ENCODE measurements around the gene NPDC1. TPM values are rescaled to one million over a fixed set of nuclear protein-coding genes. Genes with fewer than 3 reads are reported as not detected.

Gene NPDC1
- polyA plus RNA-seq, 2 of the 4 experiments (the other 2 are of a cell fraction): 12.7 to 40.6 TPM

DNA sequence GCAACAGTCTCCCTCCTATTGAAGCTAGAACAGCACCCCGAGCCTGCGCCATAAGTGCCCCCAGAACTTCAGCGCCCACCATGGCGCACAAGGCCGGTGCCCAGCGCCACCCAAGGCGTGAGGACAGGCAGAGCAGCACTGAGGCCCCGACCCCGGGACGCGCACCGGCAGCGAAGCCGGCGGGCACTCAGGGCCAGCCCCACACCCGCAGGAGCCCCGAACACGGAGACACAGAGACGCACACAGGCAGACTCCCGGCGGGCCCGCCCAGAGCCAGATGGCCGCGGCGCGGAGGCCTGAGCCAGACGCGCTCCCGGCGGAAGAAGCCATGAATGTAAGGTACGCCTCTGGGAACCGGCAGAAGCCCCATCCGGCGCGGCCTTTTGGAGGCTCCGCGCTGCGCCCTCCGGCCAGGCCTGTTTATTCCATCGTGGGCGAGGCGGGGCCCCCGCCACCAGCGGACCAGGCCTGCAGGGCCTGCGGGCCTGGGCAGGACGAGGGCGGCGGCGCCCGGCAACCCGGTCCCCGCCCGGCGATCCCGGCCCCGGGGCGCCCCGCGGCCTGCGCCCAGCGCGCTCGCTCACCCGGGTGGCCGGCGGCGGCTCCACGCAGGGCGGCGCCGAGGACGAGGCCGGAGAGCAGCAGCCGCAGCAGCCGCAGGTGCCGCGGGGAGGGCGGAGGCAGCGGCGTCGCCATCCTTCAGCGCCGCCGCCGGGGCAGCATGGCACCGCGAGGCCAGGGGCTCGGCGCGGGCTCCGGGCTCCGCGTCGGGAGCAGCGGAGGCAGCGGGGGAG is 486 bp downstream of the NPDC1 start:
- peak overlapping the region; percentile 98 for H3K4me2 ChIP-seq
- 13% methylated on average over 30 of the region's 96 CpGs for WGBS (ENCODE audit: missing lambda C conversion rate)
- DNase-seq (ENCODE audit: low read depth in 1 of 2, low spot score in 1 of 2): no peak
- ChIA-PET CTCF (interaction anchor here (0.9 to 15.7 kb wide), 18 partner anchors 10 to 257 kb away, joined by 3 to 656 read pairs (median 6); partner anchors contain the start of genes ABCA2, C8G, FBXW5 and RNF224), POLR2A (interaction anchor here (1.2 kb wide), 1 partner anchor 25 kb away, joined by 4 read pairs; the partner anchor contains the start of gene SAPCD2)
- no peak for FAIRE-seq
- ATAC-seq: peak; percentile 19 to 31
- peaks cover 15% of the 10 kb centered on the region for H3K4me1 ChIP-seq
- no peaks in the 10 kb centered on the region for H3K9me3 ChIP-seq
- H3K27ac ChIP-seq: peak overlapping the region; percentile 77 to 92
- H3K4me3 ChIP-seq: peak overlapping the region; percentile 71
- peak in 1 of 2 experiments; percentile 49; a peak in 1 of 5 replicates for TF ChIP-seq JUN (IDR thresholded peaks at IDR 0.05)
- TF ChIP-seq, protein P1, sequence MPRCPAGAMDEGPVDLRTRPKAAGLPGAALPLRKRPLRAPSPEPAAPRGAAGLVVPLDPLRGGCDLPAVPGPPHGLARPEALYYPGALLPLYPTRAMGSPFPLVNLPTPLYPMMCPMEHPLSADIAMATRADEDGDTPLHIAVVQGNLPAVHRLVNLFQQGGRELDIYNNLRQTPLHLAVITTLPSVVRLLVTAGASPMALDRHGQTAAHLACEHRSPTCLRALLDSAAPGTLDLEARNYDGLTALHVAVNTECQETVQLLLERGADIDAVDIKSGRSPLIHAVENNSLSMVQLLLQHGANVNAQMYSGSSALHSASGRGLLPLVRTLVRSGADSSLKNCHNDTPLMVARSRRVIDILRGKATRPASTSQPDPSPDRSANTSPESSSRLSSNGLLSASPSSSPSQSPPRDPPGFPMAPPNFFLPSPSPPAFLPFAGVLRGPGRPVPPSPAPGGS (IDR thresholded peaks at IDR 0.05): no peak

DNA sequence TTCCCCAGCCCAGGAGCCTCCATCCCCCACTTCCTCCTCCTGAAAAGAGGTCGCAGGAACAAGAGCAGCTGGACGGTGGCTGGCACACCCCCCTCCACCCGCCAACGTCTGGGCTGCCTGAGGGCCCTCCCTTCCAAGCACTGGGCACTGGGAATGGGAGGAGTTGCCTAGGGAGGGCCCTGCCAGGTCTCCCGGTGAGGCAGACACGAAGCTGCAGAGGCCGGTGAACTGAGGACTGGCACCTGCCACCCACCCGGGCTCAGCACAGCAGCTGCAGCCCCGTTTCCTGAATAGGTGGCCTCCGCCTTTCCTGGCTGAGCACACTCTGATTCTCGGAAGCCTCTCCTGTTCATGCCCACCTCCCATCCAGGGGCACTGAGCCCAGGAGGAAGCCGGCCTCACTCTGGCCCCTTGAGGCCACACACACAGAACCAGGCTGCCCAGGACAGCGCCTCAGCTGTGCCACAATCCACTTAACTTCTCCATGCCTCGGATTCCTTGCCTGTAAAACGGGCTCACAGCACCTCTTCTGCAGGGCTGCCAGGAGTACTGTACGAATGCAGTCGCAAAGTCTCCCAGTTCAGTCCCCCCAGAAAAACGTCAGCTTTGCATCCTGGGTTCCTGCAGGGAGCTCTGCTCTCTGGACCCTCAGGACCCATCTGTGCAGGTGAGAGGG is 1.3 kb downstream of the NPDC1 start:
- H3K4me2 ChIP-seq: peak overlapping the region; percentile 98
- peak overlapping the region in 1 of 2 experiments; percentile 92; a peak in 4 of 6 replicates for H3K27ac ChIP-seq
- TF ChIP-seq FOSB (CRISPR knock-in tag; IDR thresholded peaks at IDR 0.05) (no peak), RCOR1 (IDR thresholded peaks at IDR 0.05; ENCODE audit: low read depth, low read length) (no peak)
- ATAC-seq: 0 out of 6 replicates have a peak, but pooled peaks of 1 of the 2 experiments have one; percentile 2
- no peaks in the 10 kb centered on the region for H3K9me3 ChIP-seq
- no peak for FAIRE-seq
- DNase-seq (ENCODE audit: low read depth in 1 of 2, low spot score in 1 of 2): no peak
- peak overlapping the region; percentile 71 for H3K4me3 ChIP-seq
- ChIA-PET POLR2A (no interaction called here), CTCF (interaction anchor here (0.6 to 12.7 kb wide), 11 partner anchors 9 to 97 kb away, joined by 3 to 207 read pairs (median 4); partner anchors contain the start of genes ABCA2 and SAPCD2)
- H3K4me1 ChIP-seq: peaks cover 15% of the 10 kb centered on the region
- 67% methylated on average over 14 of the region's 18 CpGs for WGBS (ENCODE audit: missing lambda C conversion rate)

DNA sequence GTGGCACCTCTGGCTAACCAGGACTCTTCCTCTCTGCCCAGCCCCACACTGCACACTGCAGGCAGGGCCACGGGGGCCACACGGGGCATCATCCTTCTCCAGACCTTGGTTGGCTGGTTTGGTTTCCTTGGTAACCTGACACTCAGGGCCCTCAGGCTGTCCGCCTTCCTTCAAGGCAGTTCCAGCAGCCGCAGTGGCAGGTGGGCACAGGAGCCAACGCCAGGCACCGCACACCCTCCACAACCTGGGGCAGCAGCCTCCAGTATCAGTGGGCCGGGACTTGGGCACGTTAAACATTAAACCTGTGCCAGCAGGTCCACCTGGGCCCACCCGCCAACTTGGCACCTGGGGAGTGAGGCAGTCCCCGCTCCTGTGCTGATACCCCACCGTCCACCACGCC is 1.9 kb downstream of the NPDC1 start:
- no peak for ATAC-seq
- ChIA-PET CTCF (interaction anchor here (0.8 to 12.7 kb wide), 6 partner anchors 9 to 46 kb away, joined by 3 to 207 read pairs (median 18); partner anchors contain the start of genes ABCA2 and SAPCD2), POLR2A (no interaction called here)
- no peak for FAIRE-seq
- Histone ChIP-seq H3K4me2 (peak overlapping the region; percentile 98), H3K9me3 (no peaks in the 10 kb centered on the region), H3K4me1 (peaks cover 15% of the 10 kb centered on the region), H3K27ac (no peak overlapping the region), H3K4me3 (no peak overlapping the region)
- 82% methylated on average over 12 of the region's 12 CpGs for WGBS (ENCODE audit: missing lambda C conversion rate)
- TF ChIP-seq GATA3 (IDR thresholded peaks at IDR 0.05; ENCODE audit: borderline replicate concordance): no peak
- TF ChIP-seq, protein P2, sequence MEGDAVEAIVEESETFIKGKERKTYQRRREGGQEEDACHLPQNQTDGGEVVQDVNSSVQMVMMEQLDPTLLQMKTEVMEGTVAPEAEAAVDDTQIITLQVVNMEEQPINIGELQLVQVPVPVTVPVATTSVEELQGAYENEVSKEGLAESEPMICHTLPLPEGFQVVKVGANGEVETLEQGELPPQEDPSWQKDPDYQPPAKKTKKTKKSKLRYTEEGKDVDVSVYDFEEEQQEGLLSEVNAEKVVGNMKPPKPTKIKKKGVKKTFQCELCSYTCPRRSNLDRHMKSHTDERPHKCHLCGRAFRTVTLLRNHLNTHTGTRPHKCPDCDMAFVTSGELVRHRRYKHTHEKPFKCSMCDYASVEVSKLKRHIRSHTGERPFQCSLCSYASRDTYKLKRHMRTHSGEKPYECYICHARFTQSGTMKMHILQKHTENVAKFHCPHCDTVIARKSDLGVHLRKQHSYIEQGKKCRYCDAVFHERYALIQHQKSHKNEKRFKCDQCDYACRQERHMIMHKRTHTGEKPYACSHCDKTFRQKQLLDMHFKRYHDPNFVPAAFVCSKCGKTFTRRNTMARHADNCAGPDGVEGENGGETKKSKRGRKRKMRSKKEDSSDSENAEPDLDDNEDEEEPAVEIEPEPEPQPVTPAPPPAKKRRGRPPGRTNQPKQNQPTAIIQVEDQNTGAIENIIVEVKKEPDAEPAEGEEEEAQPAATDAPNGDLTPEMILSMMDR (IDR thresholded peaks at IDR 0.05): no peak
- TF ChIP-seq MAFK (IDR thresholded peaks at IDR 0.05; ENCODE audit: partially characterized antibody): no peak
- TF ChIP-seq RARB (CRISPR knock-in tag; IDR thresholded peaks at IDR 0.05): no peak
- TF ChIP-seq HDAC2 (IDR thresholded peaks at IDR 0.05): no peak
- no peak for TF ChIP-seq HEYL (CRISPR knock-in tag; IDR thresholded peaks at IDR 0.05)
- no peak for TF ChIP-seq TFCP2L1 (CRISPR knock-in tag; IDR thresholded peaks at IDR 0.05)
- TF ChIP-seq FOXS1 (CRISPR knock-in tag; IDR thresholded peaks at IDR 0.05): no peak
- TF ChIP-seq EHF (CRISPR knock-in tag; IDR thresholded peaks at IDR 0.05): no peak
- TF ChIP-seq, protein P3, sequence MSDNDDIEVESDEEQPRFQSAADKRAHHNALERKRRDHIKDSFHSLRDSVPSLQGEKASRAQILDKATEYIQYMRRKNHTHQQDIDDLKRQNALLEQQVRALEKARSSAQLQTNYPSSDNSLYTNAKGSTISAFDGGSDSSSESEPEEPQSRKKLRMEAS (IDR thresholded peaks at IDR 0.05): no peak
- TF ChIP-seq, protein P4, sequence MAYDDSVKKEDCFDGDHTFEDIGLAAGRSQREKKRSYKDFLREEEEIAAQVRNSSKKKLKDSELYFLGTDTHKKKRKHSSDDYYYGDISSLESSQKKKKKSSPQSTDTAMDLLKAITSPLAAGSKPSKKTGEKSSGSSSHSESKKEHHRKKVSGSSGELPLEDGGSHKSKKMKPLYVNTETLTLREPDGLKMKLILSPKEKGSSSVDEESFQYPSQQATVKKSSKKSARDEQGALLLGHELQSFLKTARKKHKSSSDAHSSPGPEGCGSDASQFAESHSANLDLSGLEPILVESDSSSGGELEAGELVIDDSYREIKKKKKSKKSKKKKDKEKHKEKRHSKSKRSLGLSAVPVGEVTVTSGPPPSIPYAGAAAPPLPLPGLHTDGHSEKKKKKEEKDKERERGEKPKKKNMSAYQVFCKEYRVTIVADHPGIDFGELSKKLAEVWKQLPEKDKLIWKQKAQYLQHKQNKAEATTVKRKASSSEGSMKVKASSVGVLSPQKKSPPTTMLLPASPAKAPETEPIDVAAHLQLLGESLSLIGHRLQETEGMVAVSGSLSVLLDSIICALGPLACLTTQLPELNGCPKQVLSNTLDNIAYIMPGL (CRISPR knock-in tag; IDR thresholded peaks at IDR 0.05; ENCODE audit: borderline replicate concordance): no peak
- no peak for TF ChIP-seq POLR2A (IDR thresholded peaks at IDR 0.05; ENCODE audit: low read length)
- TF ChIP-seq, protein P5, sequence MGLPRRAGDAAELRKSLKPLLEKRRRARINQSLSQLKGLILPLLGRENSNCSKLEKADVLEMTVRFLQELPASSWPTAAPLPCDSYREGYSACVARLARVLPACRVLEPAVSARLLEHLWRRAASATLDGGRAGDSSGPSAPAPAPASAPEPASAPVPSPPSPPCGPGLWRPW (IDR thresholded peaks at IDR 0.05): no peak
- no peak for TF ChIP-seq FOSL2 (IDR thresholded peaks at IDR 0.05)
- TF ChIP-seq FOSL2 (CRISPR knock-in tag; IDR thresholded peaks at IDR 0.05): no peak
- TF ChIP-seq MAZ (IDR thresholded peaks at IDR 0.05; ENCODE audit: borderline replicate concordance, low read depth, low read length): no peak
- no peak for TF ChIP-seq FOSB (CRISPR knock-in tag; IDR thresholded peaks at IDR 0.05)
- TF ChIP-seq ZC3H11A (IDR thresholded peaks at IDR 0.05): no peak
- TF ChIP-seq ZSCAN20 (CRISPR knock-in tag; IDR thresholded peaks at IDR 0.05): no peak
- no peak for TF ChIP-seq CHD4 (IDR thresholded peaks at IDR 0.05; ENCODE audit: borderline replicate concordance)
- TF ChIP-seq MYC (IDR thresholded peaks at IDR 0.05; ENCODE audit: borderline replicate concordance, low read length): no peak
- DNase-seq (ENCODE audit: low read depth in 1 of 2, low spot score in 1 of 2): no peak
